NCI-H146 treated with DMSO at 0.1 percent for 48 hours (cell line): ENCODE results near the gene UGT1A5.

Experiments
- DNase-seq: peaks from one replicate; lab custom pipeline; 2025; ENCODE audit not compliant: unreplicated experiment; lab: John Stamatoyannopoulos, UW

Gene UGT1A5

DNA sequence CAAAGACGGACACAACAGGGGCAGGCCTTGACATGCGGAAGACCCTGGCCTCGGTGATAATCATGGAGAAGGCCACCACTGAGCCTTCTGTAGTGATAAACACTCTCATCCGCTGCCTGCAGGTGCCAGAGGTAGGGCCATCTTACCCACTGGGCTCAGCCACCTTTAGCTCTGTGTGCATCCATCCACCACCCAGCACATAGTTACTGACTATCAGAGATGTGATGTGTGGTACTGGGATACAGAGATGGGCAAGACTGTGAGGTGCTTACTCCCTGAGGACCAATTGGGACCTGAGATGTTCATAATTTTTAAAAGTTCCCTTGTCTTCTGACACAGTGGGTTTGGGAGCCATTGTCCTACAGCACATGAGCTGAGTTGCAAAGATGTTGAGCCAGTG, 67.0 kb downstream of the UGT1A5 start:
- no peak for DNase-seq

DNA sequence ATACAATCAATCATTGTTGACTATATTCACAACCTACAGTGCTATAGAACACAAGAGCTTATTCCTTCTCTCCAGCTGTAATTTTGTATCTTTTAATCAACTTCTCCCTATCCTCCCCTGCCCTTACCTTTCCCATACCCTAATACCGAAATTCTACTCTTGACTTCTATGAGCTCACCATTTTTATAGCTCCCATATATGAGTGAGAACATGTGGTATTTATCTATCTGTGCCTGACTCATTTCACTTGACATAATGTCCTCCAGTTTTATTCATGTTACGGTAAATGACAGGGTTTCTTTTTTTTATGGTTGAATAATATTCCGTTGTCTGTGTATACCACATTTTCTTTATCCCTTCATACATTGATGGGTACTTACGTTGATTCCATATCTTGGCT, 68.1 kb downstream of the UGT1A5 start:
- no peak for DNase-seq

DNA sequence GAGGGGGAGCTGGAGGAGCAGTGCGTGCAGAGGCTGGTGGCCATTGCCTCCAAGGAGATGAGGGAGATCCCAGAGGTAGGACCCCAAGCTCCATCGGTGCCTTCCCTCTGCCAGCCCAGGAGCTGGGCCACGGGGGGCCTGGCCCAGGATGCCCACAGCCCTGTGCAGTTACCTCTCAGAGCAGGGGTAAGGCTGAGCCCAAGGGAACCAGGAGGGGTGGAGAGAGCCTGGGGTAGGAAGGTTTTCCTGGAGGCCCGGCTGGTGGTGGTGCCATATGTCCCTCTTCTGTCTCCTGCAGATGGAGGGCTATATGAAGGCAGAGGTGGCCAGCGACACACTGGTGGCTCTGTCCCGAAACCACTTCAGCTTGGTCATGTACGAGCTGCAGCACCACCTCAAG, 76.8 kb downstream of the UGT1A5 start:
- DNase-seq, result no peak

DNA sequence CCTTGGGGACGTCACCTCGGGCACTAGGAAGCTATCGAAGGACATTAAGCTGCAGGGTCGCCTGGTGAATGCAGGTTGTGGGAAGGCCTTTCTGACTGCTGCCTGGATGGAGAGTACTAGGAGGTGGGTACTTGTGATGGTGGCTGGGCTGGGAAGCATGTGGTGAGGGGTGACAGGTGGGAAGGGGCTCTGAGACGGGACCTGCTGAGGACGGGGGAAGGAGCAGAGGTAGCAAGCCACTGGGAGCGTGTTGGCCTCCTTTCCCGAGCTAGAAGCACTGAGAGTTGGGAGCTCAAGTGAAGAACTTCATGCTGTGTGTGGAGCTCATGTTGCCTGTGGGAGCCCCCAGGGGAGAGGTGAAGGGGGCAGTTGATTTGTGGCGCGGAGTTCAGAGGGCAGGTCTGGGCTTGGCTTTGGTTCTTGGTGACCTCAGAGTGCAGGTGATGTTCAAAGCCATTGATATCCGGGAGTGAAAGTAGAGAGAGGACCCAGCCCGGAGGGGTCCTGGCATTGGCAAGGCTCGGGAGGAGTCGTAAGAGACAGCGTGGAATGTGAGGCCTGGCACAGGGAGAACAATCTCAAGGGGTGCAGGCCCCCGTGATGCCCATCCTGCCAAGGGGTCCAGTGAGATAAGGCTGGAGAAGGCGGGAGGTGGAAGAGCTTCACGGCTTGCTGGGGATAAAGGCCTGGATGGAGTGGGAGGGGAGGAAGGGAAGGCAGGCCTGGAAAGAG, 78.6 kb downstream of the UGT1A5 start:
- no peak for DNase-seq

DNA sequence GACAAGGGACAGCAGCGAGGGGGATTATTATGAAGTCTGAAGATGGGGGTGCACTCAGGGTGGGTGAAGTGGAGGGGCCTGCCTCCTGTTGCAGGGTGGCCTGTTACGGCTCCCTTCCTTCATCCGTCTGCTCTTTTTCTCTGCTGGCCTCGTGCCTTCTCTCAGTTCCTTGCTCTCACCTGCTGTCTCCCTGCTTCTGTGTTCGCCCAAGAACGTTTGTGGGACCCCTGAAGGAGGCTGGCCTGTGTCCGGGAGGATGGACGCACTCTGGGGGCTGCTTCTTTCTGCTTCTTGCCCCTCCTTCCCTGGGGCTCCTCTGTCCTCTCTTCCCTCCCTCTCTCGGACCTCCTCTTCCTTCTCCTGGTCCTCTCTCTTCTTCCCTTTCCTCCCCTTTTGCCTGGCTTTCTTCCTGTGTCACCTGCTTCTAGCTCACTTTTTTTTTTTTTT, 79.2 kb downstream of the UGT1A5 start:
- no peak for DNase-seq

DNA sequence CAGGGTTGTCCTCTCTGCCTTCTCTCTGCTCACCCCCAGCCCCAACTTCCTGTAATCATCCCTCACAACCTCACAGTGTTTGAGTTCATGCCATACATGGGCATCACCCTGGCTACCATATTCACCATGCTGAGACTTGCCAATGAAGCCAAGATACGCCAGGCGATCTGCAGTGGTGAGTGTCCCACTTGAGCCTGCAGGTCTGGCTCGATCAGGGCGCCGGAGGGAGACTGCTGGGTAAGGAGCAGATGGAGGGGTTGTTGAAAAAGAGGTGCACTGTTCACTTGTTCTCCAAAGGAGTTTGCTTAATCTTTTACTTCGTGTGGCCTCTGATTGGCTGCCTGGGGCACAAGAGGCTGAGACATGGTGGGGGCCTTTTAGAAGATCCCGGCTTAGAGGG, 80.0 kb downstream of the UGT1A5 start:
- no peak for DNase-seq

DNA sequence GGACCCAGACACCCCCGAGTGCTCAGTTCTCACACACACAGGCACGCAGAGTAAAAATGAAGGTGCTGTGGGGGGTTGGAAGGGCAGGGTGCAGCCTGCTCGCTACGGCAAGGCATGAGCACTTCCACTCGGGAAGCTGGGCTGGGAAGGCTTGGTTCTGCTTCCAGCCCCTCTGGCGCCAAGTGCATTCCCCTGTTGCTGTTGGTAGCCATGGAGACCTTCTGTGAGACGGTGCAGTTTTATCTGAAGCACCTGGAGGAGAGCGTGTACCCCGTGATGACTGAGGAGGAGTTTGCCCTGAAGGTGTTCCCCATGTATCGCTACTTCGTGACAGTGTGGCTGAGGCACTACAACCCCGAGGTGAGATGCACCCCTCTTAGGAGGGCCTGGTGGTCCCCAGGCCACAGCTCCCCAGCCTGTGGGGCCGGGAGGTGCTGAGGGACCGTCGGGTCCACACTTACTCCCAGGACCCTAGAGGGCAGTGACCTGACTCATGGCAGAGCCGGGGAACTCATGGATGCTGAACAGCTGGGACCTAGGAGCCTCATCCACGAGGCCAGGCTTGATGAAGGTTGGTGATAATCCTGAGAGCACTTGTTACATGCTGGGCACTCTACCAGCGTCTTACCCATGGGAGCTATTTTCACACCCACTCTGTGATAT, 80.9 kb downstream of the UGT1A5 start:
- DNase-seq, result no peak

DNA sequence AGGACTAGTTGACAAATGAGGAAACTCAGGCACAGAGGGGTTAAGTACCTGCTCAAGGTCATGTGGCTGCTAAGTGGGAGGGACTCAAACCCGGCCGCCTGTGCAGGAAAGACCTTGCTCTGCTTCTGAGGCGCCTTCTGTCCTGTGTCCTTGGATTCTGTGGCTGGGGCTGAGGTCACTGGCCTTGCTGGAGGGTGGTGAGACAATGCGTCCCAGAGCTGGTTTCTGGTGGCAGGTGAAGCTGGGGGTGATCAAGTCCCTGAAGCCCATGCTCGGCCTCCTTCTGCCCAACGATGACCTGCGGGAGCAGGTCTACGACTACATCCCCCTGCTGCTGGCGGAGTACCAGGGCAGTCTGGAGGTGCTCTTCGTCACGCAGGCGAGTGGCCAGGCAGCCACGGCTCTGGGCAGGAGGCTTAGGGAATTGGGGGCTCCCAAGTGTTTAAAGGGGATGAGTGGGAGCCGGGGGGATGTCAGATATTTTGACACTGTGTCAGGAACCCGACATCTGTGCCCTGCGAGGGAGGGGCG, 81.5 kb downstream of the UGT1A5 start:
- no peak for DNase-seq

DNA sequence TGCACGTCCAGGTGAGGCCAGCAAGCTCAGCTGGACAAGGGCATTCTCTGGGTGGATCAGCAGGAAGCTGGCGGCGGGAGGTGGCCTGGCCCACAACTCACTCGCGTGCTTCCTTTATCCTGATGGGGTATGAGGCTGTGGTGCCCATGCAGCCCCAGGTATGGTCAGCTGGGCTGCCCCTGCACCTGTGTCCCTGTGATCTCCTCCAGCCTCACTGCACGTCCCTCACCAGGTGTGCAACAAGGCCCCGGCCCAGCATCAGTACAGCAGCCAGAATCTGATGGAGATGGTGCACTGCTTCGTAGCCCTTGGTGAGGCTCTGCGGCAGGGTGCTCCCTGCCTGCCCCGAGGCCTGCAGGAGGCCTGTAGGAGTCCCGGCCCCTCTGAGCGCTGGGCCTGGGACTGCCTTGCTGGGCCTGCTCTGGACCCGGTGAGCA, 83.0 kb downstream of the UGT1A5 start:
- DNase-seq, result no peak

DNA sequence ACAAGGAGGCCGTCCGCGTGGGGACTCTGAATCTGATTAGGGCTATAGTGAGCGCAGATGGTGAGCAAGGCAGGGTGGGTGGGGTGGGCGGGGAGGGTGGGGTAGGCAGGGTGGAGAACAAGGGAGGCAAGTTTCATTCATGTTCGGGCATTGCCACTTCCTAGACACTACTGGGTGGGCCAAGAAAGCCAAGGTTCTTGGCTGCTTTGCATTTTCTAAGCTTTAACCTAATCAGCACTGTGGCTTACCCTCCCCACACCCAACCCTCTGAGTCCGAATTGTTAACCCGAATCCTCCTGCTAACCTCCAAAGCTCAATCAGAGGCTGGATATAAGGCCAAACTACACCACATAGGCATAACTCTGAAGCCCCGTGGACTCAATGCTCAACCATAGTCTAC, 83.5 kb downstream of the UGT1A5 start:
- no peak for DNase-seq

DNA sequence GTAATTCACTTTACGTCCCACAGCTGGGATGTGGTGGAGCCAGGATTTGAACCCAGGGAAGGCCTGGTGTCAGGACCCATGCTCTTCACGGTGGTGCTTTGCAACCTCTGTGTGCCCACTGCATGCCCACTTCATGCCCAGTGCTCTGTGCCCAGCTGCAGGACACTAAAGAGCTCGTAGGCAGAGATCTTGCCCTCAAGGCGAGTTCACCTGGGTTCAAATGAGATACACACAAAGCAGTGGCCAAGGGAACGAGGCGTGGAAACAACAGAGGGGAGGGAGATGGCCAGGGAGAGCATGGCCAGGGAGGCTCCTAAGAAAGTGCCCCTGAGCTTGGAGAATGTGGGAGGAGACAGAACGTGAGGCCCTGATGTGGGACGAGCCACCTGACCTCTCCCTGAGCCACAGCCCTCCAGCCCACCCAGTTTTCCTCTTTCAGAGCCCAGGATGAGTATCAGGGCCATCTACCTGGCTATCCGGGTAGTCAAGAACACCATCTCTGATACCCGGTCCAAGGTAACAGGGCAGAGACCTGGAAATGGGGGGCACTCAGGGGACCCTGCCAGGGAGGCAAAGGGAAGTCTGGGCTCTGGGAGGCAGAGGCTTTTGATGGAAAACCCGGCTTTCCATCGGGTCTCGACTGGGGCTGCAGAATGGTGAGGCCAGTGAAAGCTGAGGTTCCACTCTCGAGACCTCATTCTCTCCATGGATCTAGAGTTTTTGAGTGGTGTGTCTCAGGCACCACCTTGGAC, 85.8 kb downstream of the UGT1A5 start:
- DNase-seq, result no peak

DNA sequence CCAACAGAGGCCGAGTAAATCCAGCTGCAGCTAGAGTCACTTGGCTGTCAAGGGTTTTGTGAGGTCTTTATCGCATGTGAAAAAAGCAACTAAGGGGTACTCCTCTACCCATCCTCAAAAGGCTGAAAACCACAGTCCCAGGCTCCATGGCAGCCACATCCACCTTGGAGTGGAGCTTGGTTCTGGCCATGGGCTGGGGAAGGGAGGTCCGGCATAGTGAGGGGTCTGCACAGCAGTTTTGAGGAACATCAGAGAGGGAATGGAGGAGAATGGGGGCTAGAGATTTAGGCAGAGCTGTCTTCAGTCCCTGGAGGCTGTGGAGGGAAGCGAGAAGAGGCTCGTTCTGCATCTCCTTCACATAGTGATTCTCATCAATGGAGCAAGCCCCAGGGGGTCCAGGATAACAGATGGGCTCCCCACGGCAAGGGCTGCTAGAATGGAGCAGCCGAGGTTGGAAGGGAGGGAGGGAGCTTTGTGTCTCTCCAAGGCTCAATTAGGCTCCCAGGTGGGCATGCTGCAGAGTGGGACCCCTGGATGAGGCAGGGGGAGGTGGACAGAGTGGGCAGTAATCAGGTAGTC, 86.5 kb downstream of the UGT1A5 start:
- no peak for DNase-seq

DNA sequence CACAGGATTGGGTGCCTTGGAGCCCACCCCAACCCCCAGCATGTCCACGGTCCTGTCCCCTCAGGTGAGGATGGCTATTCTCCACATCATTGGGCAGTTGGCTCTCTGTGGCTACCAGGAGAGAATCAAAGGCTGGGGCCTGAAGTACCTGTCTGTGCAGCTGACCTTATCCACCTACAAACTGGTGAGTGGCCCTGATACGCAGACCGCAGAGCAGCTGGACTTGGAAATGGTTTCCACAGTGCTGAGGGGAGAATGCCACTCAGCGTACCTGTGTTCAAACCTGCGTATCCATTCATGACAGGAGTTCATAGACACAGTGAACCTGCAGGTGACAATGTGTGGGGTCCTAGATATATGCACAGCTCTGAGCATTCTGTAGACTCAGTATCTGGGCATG, 87.0 kb downstream of the UGT1A5 start:
- DNase-seq, result no peak

DNA sequence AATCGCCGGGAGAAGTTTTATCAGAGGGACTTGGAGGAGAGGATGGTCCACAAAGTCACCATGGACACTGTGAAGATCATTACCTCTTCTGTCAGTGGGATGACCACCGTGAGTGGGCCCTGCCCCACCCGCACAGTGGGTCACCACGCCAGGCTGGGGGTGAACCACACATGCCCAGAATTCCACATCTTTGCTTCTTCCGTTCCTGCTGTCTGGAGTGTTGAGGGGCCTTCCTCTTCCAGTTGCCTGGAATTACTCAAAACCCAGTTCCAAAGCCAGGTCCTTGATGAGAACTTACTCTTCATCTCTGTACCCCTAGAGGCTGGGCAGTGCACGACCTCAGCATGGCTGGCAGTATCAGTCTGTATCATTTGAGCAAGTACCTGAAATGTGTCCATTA, 87.5 kb downstream of the UGT1A5 start:
- no peak for DNase-seq

DNA sequence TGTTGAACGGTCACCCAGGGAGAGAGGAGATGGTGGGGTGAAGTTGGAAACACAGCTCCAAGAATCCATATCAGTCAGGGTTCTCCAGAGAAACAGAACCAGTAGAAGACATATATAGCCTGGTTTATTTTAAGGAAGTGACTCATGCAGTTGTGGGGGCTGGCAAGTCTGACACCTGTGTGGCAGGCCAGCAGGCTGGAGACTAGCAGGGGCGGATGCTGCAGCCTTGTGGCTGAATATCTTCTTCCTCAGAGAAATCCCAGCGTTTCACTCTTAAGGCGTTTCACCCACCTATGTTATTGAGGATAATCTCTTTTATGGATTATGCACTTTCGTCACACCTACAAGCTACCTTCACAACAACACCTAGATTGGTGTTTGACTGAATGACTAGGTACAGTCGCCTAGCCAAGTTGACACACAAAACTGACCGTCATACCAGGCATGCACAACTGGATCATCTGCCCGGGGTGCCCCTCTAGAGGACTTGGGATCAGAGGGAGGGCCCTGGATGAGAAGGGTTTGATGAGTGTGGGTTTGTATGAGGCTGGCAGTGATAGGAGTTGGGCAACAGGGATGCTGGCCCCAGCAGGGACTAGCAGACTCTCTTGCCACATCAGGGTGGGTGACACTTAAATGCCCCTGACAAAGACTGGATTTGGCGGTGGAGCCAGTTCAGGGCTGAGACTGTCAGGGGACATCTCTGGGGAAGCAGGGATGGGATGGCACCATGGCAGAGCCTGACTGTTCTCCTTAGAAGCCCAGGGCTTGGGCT, 88.8 kb downstream of the UGT1A5 start:
- no peak for DNase-seq

DNA sequence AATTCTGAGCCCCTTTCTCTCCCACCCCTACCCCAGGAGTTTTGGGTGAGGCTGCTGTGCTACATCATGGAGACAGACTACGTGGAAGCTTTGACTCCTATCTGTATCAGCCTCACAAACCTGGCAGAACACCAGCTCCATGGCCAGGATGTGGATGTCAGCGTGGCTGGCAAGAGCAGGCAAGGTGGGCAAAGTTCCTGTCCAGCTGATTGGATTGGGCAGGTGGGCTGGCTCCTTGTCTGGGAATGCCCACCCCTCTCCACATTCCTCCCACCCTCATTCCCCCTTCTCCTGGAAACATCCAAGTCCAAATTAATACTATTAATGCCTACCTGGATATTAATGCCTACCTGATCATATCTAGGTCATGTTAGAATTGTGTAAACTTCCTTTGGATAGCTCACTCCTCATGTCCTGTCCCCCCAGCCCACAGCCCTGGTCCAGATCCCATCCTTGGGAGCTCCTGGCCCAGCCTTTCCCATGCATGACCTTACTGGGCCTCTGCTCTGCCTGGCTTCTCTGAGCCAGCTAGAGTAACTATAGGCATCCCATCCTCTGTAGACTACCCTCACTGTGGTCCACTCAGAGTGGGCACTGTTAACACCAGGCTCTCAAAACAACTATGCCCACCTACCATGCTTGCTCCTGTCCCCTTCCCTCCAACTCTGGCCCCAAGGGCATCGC, 89.6 kb downstream of the UGT1A5 start:
- DNase-seq, result no peak

DNA sequence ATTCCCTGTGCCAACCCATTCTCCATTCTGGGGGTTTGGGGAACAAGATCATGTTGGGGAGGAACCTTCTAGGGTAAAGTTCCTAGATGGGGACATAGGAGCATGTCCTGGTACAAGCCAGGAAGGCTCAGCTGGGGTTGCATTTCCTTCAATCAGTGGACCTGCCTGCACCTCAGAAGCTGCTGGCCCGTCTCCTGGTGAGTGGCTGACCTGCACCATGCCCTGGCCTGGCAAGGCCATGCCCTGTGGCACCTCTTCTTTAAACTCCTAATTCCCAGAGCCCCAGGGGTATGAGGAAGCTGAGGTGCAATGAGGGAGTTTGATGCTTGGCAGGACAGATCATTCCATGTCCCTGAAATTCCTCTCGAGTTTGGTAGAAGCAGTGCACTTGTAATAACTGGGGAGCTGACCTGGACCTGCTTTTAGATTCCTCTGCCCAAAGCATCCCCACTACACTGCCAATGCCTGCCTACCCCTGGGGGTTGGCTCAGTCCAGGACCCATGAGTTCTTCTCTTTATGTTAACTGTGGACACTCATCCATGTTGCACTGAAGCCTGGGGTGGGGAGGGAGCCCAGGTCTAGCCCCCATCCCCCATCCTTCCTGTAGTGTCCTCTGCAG, 90.7 kb downstream of the UGT1A5 start:
- no peak for DNase-seq

DNA sequence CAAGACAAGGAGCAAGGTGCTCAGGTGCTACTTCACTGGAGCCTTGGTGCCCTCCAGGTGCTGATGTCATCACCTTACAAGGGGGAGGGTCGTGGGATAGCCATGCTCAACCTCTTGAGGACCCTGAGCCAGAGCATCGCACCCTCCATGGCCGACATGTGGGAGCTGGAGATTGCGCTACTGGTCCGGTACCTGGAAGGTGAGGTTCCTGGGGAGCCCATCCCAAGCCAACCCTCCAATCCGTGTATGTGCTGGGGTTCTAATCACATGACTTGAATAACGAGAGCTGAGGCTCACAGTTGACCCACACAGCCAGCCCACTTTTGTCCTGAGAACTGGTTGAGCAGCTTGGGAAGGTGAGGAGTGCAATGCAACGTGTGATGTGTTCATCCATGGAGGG, 91.3 kb downstream of the UGT1A5 start:
- DNase-seq, result no peak

DNA sequence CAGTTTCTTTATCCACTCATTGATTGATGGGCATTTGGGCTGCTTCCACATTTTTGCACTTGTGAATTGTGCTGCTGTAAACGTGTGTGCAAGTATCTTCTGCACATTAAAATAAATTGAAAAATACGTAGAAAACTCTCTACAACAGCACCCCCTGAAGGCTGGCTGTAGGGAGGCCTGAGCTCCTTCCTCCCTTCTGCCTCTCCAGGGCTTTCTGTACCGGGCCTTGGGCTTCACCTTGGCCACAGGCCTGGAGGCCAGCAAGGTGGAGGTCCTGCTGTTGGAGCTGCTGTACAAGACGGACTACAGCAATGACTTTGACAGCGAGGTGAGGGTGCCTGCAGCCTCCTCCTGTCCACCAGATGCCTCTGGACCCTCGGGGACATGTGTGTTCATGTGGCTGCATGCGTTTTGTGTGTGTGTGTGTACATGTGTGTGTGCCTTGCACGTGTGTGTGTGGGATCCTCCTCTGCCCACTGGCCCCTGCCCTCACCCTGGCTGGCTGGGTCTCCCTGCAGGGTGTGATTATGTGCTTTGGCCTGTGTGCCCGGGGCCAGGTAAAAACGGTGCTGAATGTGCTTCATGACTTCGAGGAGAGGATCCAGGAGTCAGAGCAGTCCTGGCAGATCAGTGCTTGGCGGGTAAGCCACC, 94.6 kb downstream of the UGT1A5 start:
- no peak for DNase-seq
